H1 (cell line): Measurements from ENCODE around the gene AIFM1. TPM values are rescaled to one million over a fixed set of nuclear protein-coding genes. Genes with fewer than 3 reads are reported as not detected.

ENCODE experiments used
- CTCF ChIA-PET: fragments of 300-600 bp; sonication (Branson Sonifier 250); formaldehyde crosslinking; loops from one replicate; lab custom pipeline; 2021; ENCODE audit not compliant: partially characterized antibody; lab: Charles Lee
- POLR2A ChIA-PET: fragments of 300-600 bp; sonication (Branson Sonifier 250); formaldehyde crosslinking; loops from one replicate; lab custom pipeline; 2021; ENCODE audit warnings: inconsistent platforms; ENCODE audit not compliant: partially characterized antibody; lab: Charles Lee
- DNase-seq, 2 experiments: peaks; one replicate each; pipeline versions ENCODE4 v3.0.0 to v3.0.0-alpha.2; 2010 to 2022; ENCODE audit warnings: low spot score in 2 of 2, low read depth in 1 of 2, mixed read lengths in 1 of 2
- FAIRE-seq: peaks from 2 replicates; lab custom pipeline; 2011; peaks lifted over from hg19 to GRCh38; lab: Jason Lieb, UNC
- H2AFZ ChIP-seq: 2 replicates; pipeline ENCODE4 v1.8.1; 2012; ENCODE audit warnings: low read length, inconsistent platforms
- H2AK5ac ChIP-seq: 2 replicates; pipeline ENCODE4 v1.6.1; 2013; ENCODE audit warnings: low read depth, low read length
- H2BK120ac ChIP-seq: replicated peaks from 2 replicates; pipeline ENCODE3; 2013; ENCODE audit warnings: low read depth, low read length, inconsistent platforms
- H2BK12ac ChIP-seq: 2 replicates; pipeline ENCODE4 v1.6.1; 2013; ENCODE audit warnings: low read depth, low read length
- H2BK15ac ChIP-seq: 2 replicates; pipeline ENCODE4 v1.6.1; 2013; ENCODE audit warnings: low read length
- H2BK20ac ChIP-seq: 2 replicates; pipeline ENCODE4 v1.6.1; 2013; ENCODE audit warnings: low read length
- H2BK5ac ChIP-seq: 2 replicates; pipeline ENCODE4 v1.6.1; 2013; ENCODE audit warnings: low read depth, low read length
- H3K14ac ChIP-seq: 2 replicates; pipeline ENCODE4 v1.6.1; 2013; ENCODE audit warnings: inconsistent platforms; ENCODE audit not compliant: insufficient read length
- H3K18ac ChIP-seq: 2 replicates; pipeline ENCODE4 v1.6.1; 2013; ENCODE audit warnings: low read length; ENCODE audit errors: extremely low read depth
- H3K23ac ChIP-seq: 2 replicates; pipeline ENCODE4 v1.6.1; 2013; ENCODE audit warnings: inconsistent platforms; ENCODE audit not compliant: insufficient read length
- H3K23me2 ChIP-seq: 2 replicates; pipeline ENCODE4 v1.6.1; 2013; ENCODE audit warnings: low read depth, low read length
- H3K27ac ChIP-seq: 2 replicates; pipeline ENCODE4 v1.6.1; 2011; ENCODE audit warnings: low read depth, low read length, inconsistent platforms
- H3K27me3 ChIP-seq, 4 experiments: replicated peaks in 1 of 4; 1 replicate in 1 of 4; 2 replicates in 3 of 4; pipeline versions ENCODE4 v1.6.1 to v1.8.1; 2011 to 2013; ENCODE audit warnings: low read length in 3 of 4, mild to moderate bottlenecking in 3 of 4, inconsistent platforms in 2 of 4, mixed read lengths in 2 of 4, moderate library complexity in 1 of 4; ENCODE audit not compliant: control insufficient read depth in 3 of 4, insufficient read depth in 3 of 4; ENCODE audit errors: extremely low read depth in 1 of 4
- H3K36me3 ChIP-seq, 4 experiments: 2 replicates each; pipeline versions ENCODE4 v1.6.1 to v1.8.1; 2011 to 2013; ENCODE audit warnings: mild to moderate bottlenecking in 4 of 4, low read length in 3 of 4, moderate library complexity in 2 of 4, control low read depth in 1 of 4, inconsistent platforms in 1 of 4; ENCODE audit not compliant: insufficient read depth in 4 of 4, control insufficient read depth in 2 of 4
- H3K4ac ChIP-seq: replicated peaks from 2 replicates; pipeline ENCODE3; 2013; ENCODE audit warnings: low read length, low read depth, mixed read lengths, inconsistent platforms; ENCODE audit not compliant: insufficient read length
- H3K4me1 ChIP-seq, 4 experiments: replicated peaks in 1 of 4; 1 replicate in 1 of 4; 2 replicates in 3 of 4; pipeline versions ENCODE4 v1.6.1 to v1.8.1; 2011 to 2013; ENCODE audit warnings: low read length in 3 of 4, inconsistent platforms in 2 of 4, mixed read lengths in 1 of 4; ENCODE audit not compliant: insufficient read depth in 4 of 4, control insufficient read depth in 3 of 4
- H3K4me2 ChIP-seq, 2 experiments: 2 replicates each; pipeline versions ENCODE4 v1.6.1 to v1.8.1; 2011 to 2013; ENCODE audit warnings: low read depth in 2 of 2, low read length in 2 of 2, control low read depth in 1 of 2, inconsistent platforms in 1 of 2, mild to moderate bottlenecking in 1 of 2; ENCODE audit not compliant: insufficient read depth in 1 of 2
- H3K4me3 ChIP-seq, 4 experiments: fragments of 200-600, 300-600 bp in 1 of 4; sonication (generic), shearing (Covaris generic), sonication (Bioruptor Twin) in 1 of 4; 2 replicates each; pipeline versions ENCODE4 v1.5.1 to v1.8.1; 2011 to 2016; ENCODE audit warnings: low read length in 4 of 4, low read depth in 3 of 4, control low read depth in 2 of 4, inconsistent platforms in 2 of 4, mild to moderate bottlenecking in 2 of 4, mixed read lengths in 1 of 4, moderate library complexity in 1 of 4; ENCODE audit not compliant: insufficient read depth in 2 of 4; ENCODE audit errors: extremely low read depth in 1 of 4
- H3K56ac ChIP-seq: replicated peaks from 2 replicates; pipeline ENCODE3; 2013; ENCODE audit warnings: low read depth, mild to moderate bottlenecking, mixed read lengths, low read length, inconsistent platforms; ENCODE audit not compliant: insufficient read length
- H3K79me1 ChIP-seq: 2 replicates; pipeline ENCODE4 v1.6.1; 2013; ENCODE audit warnings: low read depth, low read length, control low read depth
- H3K79me2 ChIP-seq, 2 experiments: 2 replicates each; pipeline versions ENCODE4 v1.6.1 to v1.8.1; 2012 to 2013; ENCODE audit warnings: low read length in 2 of 2, mild to moderate bottlenecking in 2 of 2, inconsistent platforms in 1 of 2; ENCODE audit not compliant: insufficient read depth in 2 of 2, control insufficient read depth in 1 of 2
- H3K9ac ChIP-seq, 4 experiments: replicated peaks in 1 of 4; 1 replicate in 1 of 4; 2 replicates in 3 of 4; pipeline versions ENCODE4 v1.6.1 to v1.8.1; 2011 to 2013; ENCODE audit warnings: low read depth in 3 of 4, low read length in 3 of 4, control low read depth in 2 of 4, mild to moderate bottlenecking in 2 of 4, moderate library complexity in 2 of 4, inconsistent platforms in 1 of 4; ENCODE audit errors: extremely low read depth in 1 of 4
- H3K9me3 ChIP-seq, 2 experiments: 2 replicates each; pipeline versions ENCODE4 v1.6.1 to v1.8.1; 2012 to 2013; ENCODE audit warnings: mild to moderate bottlenecking in 2 of 2, moderate library complexity in 2 of 2, control low read depth in 1 of 2, inconsistent platforms in 1 of 2, low read depth in 1 of 2, low read length in 1 of 2, mixed read lengths in 1 of 2; ENCODE audit not compliant: insufficient read depth in 2 of 2
- H4K20me1 ChIP-seq, 2 experiments: replicated peaks in 1 of 2; 2 replicates each; pipeline versions ENCODE3 to v1.8.1; 2011 to 2013; ENCODE audit warnings: inconsistent platforms in 2 of 2, low read length in 2 of 2, mild to moderate bottlenecking in 1 of 2; ENCODE audit not compliant: insufficient read depth in 2 of 2, control insufficient read depth in 1 of 2
- H4K5ac ChIP-seq: 2 replicates; pipeline ENCODE4 v1.6.1; 2013; ENCODE audit warnings: low read length, low read depth, mixed read lengths, inconsistent platforms; ENCODE audit not compliant: insufficient read length
- H4K8ac ChIP-seq: 2 replicates; pipeline ENCODE4 v1.8.0; 2013; ENCODE audit warnings: mild to moderate bottlenecking, moderate library complexity, low read length, inconsistent platforms; ENCODE audit not compliant: insufficient read depth; ENCODE audit errors: extremely low read depth
- H4K91ac ChIP-seq: replicated peaks from 2 replicates; pipeline ENCODE3; 2013; ENCODE audit warnings: low read length, mixed read lengths, inconsistent platforms; ENCODE audit not compliant: insufficient read length
- BRCA1 ChIP-seq: IDR thresholded peaks from 2 replicates; pipeline ENCODE4 v1.6.1; 2012; ENCODE audit warnings: low read depth, low read length, improper control_type of control experiment
- EP300 ChIP-seq, 2 experiments: IDR thresholded peaks; 1 replicate in 1 of 2; 2 replicates in 1 of 2; pipeline ENCODE4 v1.6.1; 2011 to 2012; ENCODE audit warnings: low read depth in 2 of 2, low read length in 2 of 2, mild to moderate bottlenecking in 2 of 2, borderline replicate concordance in 1 of 2, inconsistent platforms in 1 of 2, moderate library complexity in 1 of 2
- WGBS, 2 experiments: shearing (Covaris generic) in 1 of 2; methylation state at CpG; one replicate each; pipeline versions ENCODE4 v1.1.6 to v1.1.7; 2013 to 2015; ENCODE audit warnings: low lambda C conversion rate in 2 of 2, mixed read lengths in 2 of 2, inconsistent platforms in 1 of 2, low coverage in 1 of 2, missing lambda C conversion rate in 1 of 2; ENCODE audit not compliant: insufficient replicate concordance in 2 of 2, insufficient coverage in 1 of 2, insufficient read length in 1 of 2; ENCODE audit errors: extremely low coverage in 1 of 2, missing lambda C conversion rate in 1 of 2; 5-methylcytosine and 5-hydroxymethylcytosine counted together
- polyA plus RNA-seq, 7 experiments: library from polyadenylated mRNA; depleted of rRNA in 3 of 7; stranded (reverse) in 5 of 7; unstranded in 2 of 7; fragments of >200 nt in 5 of 7; fragments of 200-250 nt in 2 of 7; gene quantifications; 1 replicate in 5 of 7; 2 replicates in 1 of 7; 4 replicates in 1 of 7; pipeline versions ENCODE4 v1.2.1 to v1.2.3, GENCODE V29; 2011 to 2013; ENCODE audit warnings: missing spikeins in 2 of 7, mixed read lengths in 2 of 7
- total RNA-seq: library from RNA; stranded (reverse); fragmentation: NEBNext Ultra II Directional; extraction: Animal tissue kit (Norgen Biotek cat#: 25700); gene quantifications from 2 replicates; pipeline ENCODE4 v1.2.1, GENCODE V29; 2021

Gene AIFM1
- total and polyA plus RNA-seq, 2 of the 8 experiments (the other 6 are each of a cell fraction or from before 2014, with no cell fraction given), result 34.1 to 55.4 TPM

DNA sequence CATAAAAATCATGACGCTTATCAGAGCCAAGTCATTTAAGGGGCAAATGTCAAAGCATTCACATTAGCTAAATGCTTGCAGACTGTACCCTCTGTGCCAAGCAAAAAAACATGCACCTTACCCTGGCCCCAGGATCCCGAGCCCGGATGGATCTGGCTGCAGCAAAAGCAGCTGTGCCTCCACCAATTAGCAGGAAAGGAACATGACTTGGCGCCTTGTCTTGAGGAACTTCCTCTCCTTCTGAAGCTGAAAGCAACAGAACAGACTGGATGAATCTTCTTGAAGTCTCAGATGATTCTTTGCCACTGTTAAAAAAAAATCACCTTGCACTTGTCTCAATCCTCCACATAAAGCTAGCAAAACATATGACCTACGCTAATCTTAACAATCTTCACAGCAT, 18.0 kb downstream of the AIFM1 start:
- Histone ChIP-seq H3K79me2 (no peaks in the 10 kb centered on the region), H2BK12ac (no peak overlapping the region), H4K91ac (no peak overlapping the region), H2BK120ac (no peak overlapping the region), H3K36me3 (peaks cover 0 to 22% (median 9%) of the 10 kb centered on the region in 4 experiments; a peak in 5 of 8 replicates), H2AK5ac (no peak overlapping the region), H4K8ac (no peak overlapping the region), H3K4me1 (no peaks in the 10 kb centered on the region), H3K79me1 (no peaks in the 10 kb centered on the region), H3K9me3 (no peaks in the 10 kb centered on the region), H2AFZ (no peak overlapping the region), H3K23me2 (no peaks in the 10 kb centered on the region), H3K27ac (no peak overlapping the region), H2BK15ac (no peak overlapping the region), H3K56ac (no peak overlapping the region), H3K23ac (no peak overlapping the region), H2BK20ac (no peak overlapping the region), H4K5ac (no peak overlapping the region), H3K18ac (no peak overlapping the region), H3K4me2 (no peak overlapping the region), H3K4ac (no peak overlapping the region), H4K20me1 (peaks cover 0 to 1% of the 10 kb centered on the region in 2 experiments), H2BK5ac (no peak overlapping the region), H3K27me3 (no peaks in the 10 kb centered on the region), H3K4me3 (no peak overlapping the region), H3K9ac (no peak overlapping the region), H3K14ac (no peak overlapping the region)
- WGBS, 2 experiments, result 90% methylated on average over 4 of the region's 5 CpGs; no CpG with 5 or more reads in 1 of the 2 experiments
- ChIA-PET CTCF (interaction anchor here (1.2 kb wide), 1 partner anchor 66 kb away, joined by 3 read pairs; no protein-coding TSS in a partner anchor), POLR2A (no interaction called here)
- TF ChIP-seq BRCA1, result no peak
- no peak for TF ChIP-seq EP300 (IDR thresholded peaks at IDR 0.05; ENCODE audit: borderline replicate concordance in 1 of 2, low read depth in 2 of 2, low read length in 2 of 2)
- FAIRE-seq, result no peak
- DNase-seq, result no peak
